ENCODE data around the gene FOCAD. TPM values are rescaled to one million over a fixed set of nuclear protein-coding genes. Genes with fewer than 3 reads are reported as not detected.

The FOCAD gene
- total and polyA plus RNA-seq, 10 of the 15 experiments (the other 5 are each of a cell fraction or from before 2014, with no cell fraction given): 13.7 to 93.0 (median 41.8) TPM

- no peak for ATAC-seq
- DNase-seq (ENCODE audit: low read depth, low spot score): no peak
- Histone ChIP-seq H2AFZ (ENCODE audit: control insufficient read depth, low read depth, low read length) (no peak overlapping the region), H3K27ac (ENCODE audit: control insufficient read depth, insufficient read depth) (no peak overlapping the region), H3K27me3 (replicated peaks in 1 of 2; ENCODE audit: control insufficient read depth in 2 of 2, insufficient read depth in 2 of 2, low read length in 1 of 2) (no peaks in the 10 kb centered on the region), H3K9ac (ENCODE audit: control insufficient read depth, insufficient read depth, low read length) (no peak overlapping the region), H3K9me3 (replicated peaks; ENCODE audit: control insufficient read depth, insufficient read depth, low read length) (no peaks in the 10 kb centered on the region), H4K20me1 (ENCODE audit: control insufficient read depth, insufficient read depth) (no peaks in the 10 kb centered on the region), H3K36me3 (ENCODE audit: control insufficient read depth in 2 of 2, insufficient read depth in 2 of 2, low read length in 1 of 2) (peaks cover 4 to 9% of the 10 kb centered on the region in 2 experiments), H3K4me1 (ENCODE audit: control insufficient read depth, insufficient read depth, low read length) (no peaks in the 10 kb centered on the region), H3K4me2 (ENCODE audit: control insufficient read depth, insufficient read depth) (no peak overlapping the region), H3K4me3 (no peak overlapping the region), H3K79me2 (ENCODE audit: control insufficient read depth, insufficient read depth, low read length) (no peaks in the 10 kb centered on the region)
- RAD21 ChIA-PET (ENCODE audit: unreplicated experiment): no interaction called here
- CTCF ChIA-PET: interaction anchor here (1.2 kb wide), 1 partner anchor 163 kb away, joined by 3 read pairs; no protein-coding TSS in a partner anchor
- WGBS (ENCODE audit: insufficient coverage, insufficient replicate concordance, low lambda C conversion rate, missing lambda C conversion rate): 92% methylated on average over 1 of the region's 1 CpG
- POLR2A ChIA-PET: no interaction called here
- SMC1A ChIA-PET (ENCODE audit: uncharacterized antibody, unreplicated experiment): interaction anchor here (2.3 to 2.9 kb wide), 2 partner anchors 7 to 162 kb away, joined by 8 to 13 read pairs; no protein-coding TSS in a partner anchor
- TF ChIP-seq PAX5 (IDR thresholded peaks at IDR 0.05; ENCODE audit: borderline replicate concordance, low read depth, low read length): no peak
- peak; percentile 29; the same call in 1 of the 2 replicates for TF ChIP-seq PKNOX1 (IDR thresholded peaks at IDR 0.05)
- TF ChIP-seq NR2C2 (IDR thresholded peaks at IDR 0.05; ENCODE audit: borderline replicate concordance, control insufficient read depth, insufficient read length, low read depth): no peak
- no TSS peak for BruUV-seq (replicated peaks)
- intact Hi-C loops (cut with micrococcal nuclease; ENCODE audit: unreplicated experiment) (no loop called here), in situ Hi-C loops (cut with MboI) (no loop called here)
- FAIRE-seq: no peak
Observed at GRCh38 chr9:20786807-20787206, 102.7 kb downstream of the FOCAD start.

DNA sequence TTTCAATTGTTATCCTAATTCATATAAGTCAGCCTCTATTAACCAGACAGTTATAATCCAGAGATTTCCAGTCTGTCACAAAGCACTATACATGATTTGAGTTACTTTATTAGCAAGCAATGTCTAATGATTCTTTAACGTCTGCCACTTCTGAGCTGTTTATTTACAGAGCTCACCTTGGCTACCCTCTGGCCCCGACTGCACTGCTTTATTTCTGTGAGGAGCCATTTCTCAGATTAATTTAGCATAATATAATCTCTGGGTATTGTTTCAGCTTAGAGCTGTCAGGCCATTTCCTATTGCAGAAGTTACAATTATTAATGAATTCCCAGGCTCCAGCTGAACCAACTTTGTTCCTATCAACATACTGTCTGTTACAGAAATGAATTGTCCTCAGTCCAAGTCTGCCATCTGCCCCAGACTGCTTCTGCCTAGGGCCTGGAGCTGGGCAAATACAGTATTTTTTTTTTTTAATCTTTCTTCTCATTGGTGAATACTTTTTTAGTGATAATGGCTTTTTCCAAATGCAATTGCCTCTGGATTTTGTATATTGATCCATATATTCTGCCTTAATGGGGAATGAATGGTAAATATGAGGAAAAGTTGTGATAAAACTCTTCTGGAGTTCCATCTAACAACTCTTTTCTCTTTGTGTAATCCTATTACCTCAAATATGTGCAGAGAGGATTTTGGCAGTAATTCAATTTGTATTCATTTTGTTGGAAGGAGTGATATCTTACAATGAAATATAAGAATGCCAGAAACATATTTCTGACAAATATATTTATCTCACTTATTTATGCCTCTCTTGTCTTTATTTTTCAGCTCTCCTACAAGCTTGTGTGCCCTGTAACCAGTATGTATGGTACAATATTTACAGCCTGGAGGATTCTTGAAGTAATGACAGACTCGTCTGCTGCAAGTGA, 104.7 kb downstream of the FOCAD start:
- no peak for ATAC-seq
- DNase-seq (ENCODE audit: low read depth, low spot score): no peak
- SMC1A ChIA-PET (ENCODE audit: uncharacterized antibody, unreplicated experiment): interaction anchor here (0.7 to 2.9 kb wide), 5 partner anchors 9 to 164 kb away, joined by 3 to 13 read pairs (median 5); no protein-coding TSS in a partner anchor
- FAIRE-seq: no peak
- Histone ChIP-seq H3K9ac (ENCODE audit: control insufficient read depth, insufficient read depth, low read length) (no peak overlapping the region), H3K36me3 (ENCODE audit: control insufficient read depth in 2 of 2, insufficient read depth in 2 of 2, low read length in 1 of 2) (peaks cover 3 to 5% of the 10 kb centered on the region in 2 experiments; a peak in 2 of 4 replicates), H2AFZ (ENCODE audit: control insufficient read depth, low read depth, low read length) (no peak overlapping the region), H3K4me1 (ENCODE audit: control insufficient read depth, insufficient read depth, low read length) (no peaks in the 10 kb centered on the region), H3K4me3 (no peak overlapping the region), H3K4me2 (ENCODE audit: control insufficient read depth, insufficient read depth) (no peak overlapping the region), H3K79me2 (ENCODE audit: control insufficient read depth, insufficient read depth, low read length) (no peaks in the 10 kb centered on the region), H3K27ac (ENCODE audit: control insufficient read depth, insufficient read depth) (no peak overlapping the region), H3K27me3 (replicated peaks in 1 of 2; ENCODE audit: control insufficient read depth in 2 of 2, insufficient read depth in 2 of 2, low read length in 1 of 2) (no peaks in the 10 kb centered on the region), H4K20me1 (ENCODE audit: control insufficient read depth, insufficient read depth) (no peaks in the 10 kb centered on the region; the same call in 1 of the 2 replicates), H3K9me3 (replicated peaks; ENCODE audit: control insufficient read depth, insufficient read depth, low read length) (no peaks in the 10 kb centered on the region)
- intact Hi-C loops (cut with micrococcal nuclease; ENCODE audit: unreplicated experiment): no loop called here
- RAD21 ChIA-PET (ENCODE audit: unreplicated experiment): interaction anchor here (0.6 kb wide), 1 partner anchor 167 kb away, joined by 3 read pairs; the partner anchor contains the start of gene MLLT3
- TF ChIP-seq ZBTB33 (IDR thresholded peaks at IDR 0.05) (no peak), ZNF207 (IDR thresholded peaks at IDR 0.05; ENCODE audit: borderline replicate concordance) (no peak)
- POLR2A ChIA-PET: no interaction called here
- 95% methylated on average over 3 of the region's 3 CpGs for whole genome bisulfite sequencing (ENCODE audit: insufficient coverage, insufficient replicate concordance, low lambda C conversion rate, missing lambda C conversion rate)
- no TSS peak for BruUV-seq (replicated peaks)
- CTCF ChIA-PET: interaction anchor here (0.6 to 1.6 kb wide), 5 partner anchors 10 to 152 kb away, joined by 3 to 6 read pairs (median 3); no protein-coding TSS in a partner anchor
- in situ Hi-C loops (cut with MboI): no loop called here
